Progenitor cell of endocrine pancreas (in vitro differentiated cells): ENCODE results near the gene FOXP1. TPM values are rescaled to one million over a fixed set of nuclear protein-coding genes. Genes with fewer than 3 reads are reported as not detected.
A peak's percentile ranks its signal among the peaks of the same experiment; 100 is the strongest.

Source experiments
- DNase-seq: peaks from one replicate; pipeline ENCODE4 v3.0.0; 2021; ENCODE audit warnings: low spot score; ENCODE audit not compliant: unreplicated experiment
- H3K27ac Mint-ChIP-seq: 2 replicates; pipeline ENCODE4 v1.8.0; 2021; ENCODE audit warnings: mild to moderate bottlenecking, moderate library complexity, mixed read lengths
- H3K27me3 Mint-ChIP-seq: 2 replicates; pipeline ENCODE4 v1.8.0; 2021; ENCODE audit warnings: mixed read lengths
- H3K36me3 Mint-ChIP-seq: 2 replicates; pipeline ENCODE4 v1.8.0; 2022; ENCODE audit warnings: mixed read lengths; ENCODE audit not compliant: insufficient read depth
- H3K4me1 Mint-ChIP-seq: 2 replicates; pipeline ENCODE4 v1.8.0; 2021; ENCODE audit warnings: low read depth, mixed read lengths
- H3K4me3 Mint-ChIP-seq: 2 replicates; pipeline ENCODE4 v1.8.0; 2021; ENCODE audit warnings: low read depth, mild to moderate bottlenecking, moderate library complexity, mixed read lengths
- H3K9me3 Mint-ChIP-seq: 2 replicates; pipeline ENCODE4 v1.8.0; 2021; ENCODE audit warnings: low read depth, mixed read lengths
- total RNA-seq: library from RNA; stranded (reverse); gene quantifications from 2 replicates; pipeline ENCODE4 v1.2.1, GENCODE V29; 2021
- TF ChIP-seq, protein P1 (sequence below): fragments of 200-600 bp; sonication (generic); IDR thresholded peaks from one replicate; pipeline ENCODE4 v1.5.0; 2021; ENCODE audit warnings: antibody characterized with exemption, mild to moderate bottlenecking; ENCODE audit not compliant: unreplicated experiment

The FOXP1 gene
- total RNA-seq, 1 donor from 2014 or later = 242 TPM

DNA sequence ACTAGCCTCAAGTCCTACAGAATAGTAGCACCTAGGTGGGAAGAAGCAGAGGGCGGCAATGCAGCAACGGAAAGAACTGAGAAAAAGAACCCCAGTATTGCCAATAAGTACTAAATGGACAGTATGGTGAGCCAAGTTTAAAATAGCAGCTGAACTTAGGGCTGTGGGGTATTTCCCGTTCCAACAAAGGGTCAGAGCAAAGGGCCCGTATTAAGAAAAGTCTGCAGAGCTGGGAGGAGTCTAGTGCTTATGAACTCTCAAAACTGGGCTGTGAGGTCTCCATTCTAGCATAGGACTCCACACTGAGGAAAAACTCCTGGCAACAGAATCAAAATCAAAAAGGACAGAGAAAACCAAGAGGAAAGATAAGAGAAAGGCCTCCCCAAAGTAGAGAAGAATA, 250.7 kb downstream of the FOXP1 start:
- Mint-ChIP-seq H3K27ac (peak overlapping the region; percentile 78), H3K36me3 (peaks cover 39% of the 10 kb centered on the region)

DNA sequence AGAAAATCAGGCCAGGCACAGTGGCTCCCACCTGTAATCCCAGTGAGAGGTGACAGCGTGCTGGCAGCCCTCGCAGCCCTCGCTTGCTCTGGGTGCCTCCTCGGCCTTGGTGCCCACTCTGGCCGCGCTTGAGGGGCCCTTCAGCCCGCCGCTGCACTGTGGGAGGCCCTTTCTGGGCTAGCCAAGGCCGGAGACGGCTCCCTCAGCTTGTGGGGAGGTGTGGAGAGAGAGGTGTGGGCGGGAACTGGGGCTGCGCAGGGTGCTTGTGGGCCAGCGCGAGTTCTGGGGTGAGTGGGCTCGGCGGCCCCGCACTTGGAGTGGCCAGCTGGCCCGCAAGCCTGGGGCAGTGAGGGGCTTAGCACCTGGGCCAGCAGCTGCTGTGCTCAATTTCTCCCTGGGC, 252.6 kb downstream of the FOXP1 start:
- Mint-ChIP-seq H3K27ac (no peak overlapping the region), H3K9me3 (peaks cover 18% of the 10 kb centered on the region), H3K27me3 (no peaks in the 10 kb centered on the region), H3K4me3 (no peak overlapping the region), H3K36me3 (peaks cover 39% of the 10 kb centered on the region), H3K4me1 (peaks cover 7% of the 10 kb centered on the region)
- DNase-seq = no peak
- TF ChIP-seq, protein P1, sequence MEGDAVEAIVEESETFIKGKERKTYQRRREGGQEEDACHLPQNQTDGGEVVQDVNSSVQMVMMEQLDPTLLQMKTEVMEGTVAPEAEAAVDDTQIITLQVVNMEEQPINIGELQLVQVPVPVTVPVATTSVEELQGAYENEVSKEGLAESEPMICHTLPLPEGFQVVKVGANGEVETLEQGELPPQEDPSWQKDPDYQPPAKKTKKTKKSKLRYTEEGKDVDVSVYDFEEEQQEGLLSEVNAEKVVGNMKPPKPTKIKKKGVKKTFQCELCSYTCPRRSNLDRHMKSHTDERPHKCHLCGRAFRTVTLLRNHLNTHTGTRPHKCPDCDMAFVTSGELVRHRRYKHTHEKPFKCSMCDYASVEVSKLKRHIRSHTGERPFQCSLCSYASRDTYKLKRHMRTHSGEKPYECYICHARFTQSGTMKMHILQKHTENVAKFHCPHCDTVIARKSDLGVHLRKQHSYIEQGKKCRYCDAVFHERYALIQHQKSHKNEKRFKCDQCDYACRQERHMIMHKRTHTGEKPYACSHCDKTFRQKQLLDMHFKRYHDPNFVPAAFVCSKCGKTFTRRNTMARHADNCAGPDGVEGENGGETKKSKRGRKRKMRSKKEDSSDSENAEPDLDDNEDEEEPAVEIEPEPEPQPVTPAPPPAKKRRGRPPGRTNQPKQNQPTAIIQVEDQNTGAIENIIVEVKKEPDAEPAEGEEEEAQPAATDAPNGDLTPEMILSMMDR = no peak

More for the DNA sequence above, 250.7 kb downstream of the FOXP1 start:
- H3K27me3 Mint-ChIP-seq = no peaks in the 10 kb centered on the region
- no peak overlapping the region for H3K4me3 Mint-ChIP-seq
- peaks cover 18% of the 10 kb centered on the region for H3K9me3 Mint-ChIP-seq
- H3K4me1 Mint-ChIP-seq = no peaks in the 10 kb centered on the region
- TF ChIP-seq, protein P1 = no peak
- DNase-seq = no peak

DNA sequence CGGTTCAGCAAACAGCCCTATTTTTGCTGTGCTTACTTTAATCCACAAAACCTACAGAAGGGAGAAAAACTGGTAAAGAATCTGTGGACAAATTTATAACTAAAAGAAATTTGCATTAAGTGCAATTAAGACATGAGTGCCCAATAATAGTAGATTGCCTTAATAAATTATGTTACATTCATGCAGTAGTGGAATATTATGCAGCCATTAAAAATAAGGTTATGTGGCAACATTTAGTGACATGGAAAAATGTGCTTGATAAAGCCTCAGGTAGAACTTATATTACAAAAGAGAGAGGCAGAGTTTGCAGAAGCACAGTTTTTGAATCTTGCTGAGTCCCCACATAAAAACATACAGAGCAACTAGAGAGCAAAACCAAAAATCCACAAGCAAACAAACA, 253.0 kb downstream of the FOXP1 start:
- Mint-ChIP-seq H3K36me3 (peaks cover 39% of the 10 kb centered on the region), H3K27me3 (no peaks in the 10 kb centered on the region), H3K4me3 (no peak overlapping the region), H3K4me1 (peaks cover 7% of the 10 kb centered on the region), H3K27ac (no peak overlapping the region), H3K9me3 (peaks cover 18% of the 10 kb centered on the region)
- no peak for DNase-seq
- TF ChIP-seq, protein P1 = no peak

DNA sequence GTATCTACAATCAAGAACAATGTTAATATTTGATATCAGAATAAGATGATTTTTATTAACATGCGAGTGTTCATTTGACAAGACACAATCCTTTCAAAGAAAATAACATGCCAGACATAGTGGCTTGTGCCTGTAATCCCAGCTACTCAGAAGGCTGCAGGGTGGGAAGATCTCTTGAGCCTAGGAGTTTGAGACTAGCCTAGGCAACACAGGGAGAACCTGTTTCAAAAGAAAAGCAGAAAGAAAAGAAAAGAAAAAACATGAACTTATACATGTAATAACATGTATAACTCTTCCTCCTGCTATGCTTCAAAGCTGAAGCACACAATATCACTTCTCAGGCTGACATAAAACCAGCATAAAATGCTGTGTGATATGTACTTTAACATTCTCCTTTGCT, 253.7 kb downstream of the FOXP1 start:
- peaks cover 18% of the 10 kb centered on the region for H3K9me3 Mint-ChIP-seq
- H3K4me3 Mint-ChIP-seq = no peak overlapping the region
- peaks cover 7% of the 10 kb centered on the region for H3K4me1 Mint-ChIP-seq
- no peak overlapping the region for H3K27ac Mint-ChIP-seq
- H3K36me3 Mint-ChIP-seq = peaks cover 35% of the 10 kb centered on the region
- no peaks in the 10 kb centered on the region for H3K27me3 Mint-ChIP-seq
- TF ChIP-seq, protein P1 = no peak
- DNase-seq = no peak

DNA sequence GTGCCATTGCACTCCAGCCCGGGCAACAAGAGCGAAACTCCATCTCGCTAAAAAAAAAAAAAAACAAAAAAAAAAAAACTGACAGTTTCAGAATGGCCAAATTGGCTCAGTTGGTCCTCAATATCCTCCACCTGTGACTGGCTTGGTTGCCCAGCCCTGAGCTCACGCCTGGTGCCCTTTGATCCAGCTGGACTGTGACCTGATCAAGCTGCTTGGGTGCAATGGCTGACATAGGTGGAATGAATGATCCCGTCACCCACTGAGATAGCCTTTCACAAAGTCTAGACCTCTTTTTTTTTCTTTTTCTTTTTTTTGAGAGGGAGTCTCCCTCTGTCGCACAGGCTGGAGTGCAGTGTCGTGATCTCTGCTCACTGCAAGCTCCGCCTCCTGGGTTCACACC, 254.6 kb downstream of the FOXP1 start:
- Mint-ChIP-seq H3K27me3 (no peaks in the 10 kb centered on the region), H3K36me3 (peaks cover 29% of the 10 kb centered on the region), H3K4me3 (no peak overlapping the region), H3K4me1 (peaks cover 7% of the 10 kb centered on the region), H3K27ac (no peak overlapping the region), H3K9me3 (peaks cover 14% of the 10 kb centered on the region)
- no peak for DNase-seq
- TF ChIP-seq, protein P1 = no peak
